NCI-H69 (cell line): ENCODE measurements around the gene BTRC.
"Not testable (repeated sequence)": the region's sequence is repeated elsewhere in the genome, so short reads cannot be mapped to it uniquely, and the experiment has no call there.

Source experiments
- DNase-seq: peaks from one replicate; lab custom pipeline; 2025; lab: John Stamatoyannopoulos, UW

BTRC gene

GRCh38 chr10:101353692-101354327 lies at the start of gene BTRC:
BTRC (plus strand) TSS chr10:101354165; CDS start chr10:101354181, 16 bp downstream.
- DNase-seq = peak; percentile 98

- DNase-seq = no peak
Observed at GRCh38 chr10:101304316-101304715, 49.6 kb upstream of the BTRC start.

GRCh38 chr10:101305320-101306241 lies 48.4 kb upstream of the BTRC start:
- DNase-seq = no peak

DNA sequence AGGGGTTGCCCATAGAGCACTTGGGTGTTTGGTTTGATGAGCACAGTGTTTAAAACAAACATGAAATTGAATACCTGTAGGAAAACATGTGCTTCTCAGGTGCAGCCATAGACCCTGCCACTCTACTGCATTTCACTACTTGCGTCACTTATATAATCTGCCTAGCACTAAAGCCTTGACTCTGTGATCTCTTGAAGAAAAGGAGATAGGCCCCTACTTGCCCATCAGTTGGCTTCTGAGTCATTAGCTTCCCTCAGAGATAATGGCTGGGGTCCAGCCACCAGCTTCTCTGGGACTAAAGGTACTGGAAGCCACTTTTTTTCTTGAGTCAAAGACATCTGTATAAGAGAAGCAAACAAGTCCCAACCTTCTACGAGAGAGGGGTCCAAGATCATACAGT lies 45.9 kb upstream of the BTRC start:
- no peak for DNase-seq

- no peak for DNase-seq
Observed at GRCh38 chr10:101310529-101311184, 43.3 kb upstream of the BTRC start.

DNA sequence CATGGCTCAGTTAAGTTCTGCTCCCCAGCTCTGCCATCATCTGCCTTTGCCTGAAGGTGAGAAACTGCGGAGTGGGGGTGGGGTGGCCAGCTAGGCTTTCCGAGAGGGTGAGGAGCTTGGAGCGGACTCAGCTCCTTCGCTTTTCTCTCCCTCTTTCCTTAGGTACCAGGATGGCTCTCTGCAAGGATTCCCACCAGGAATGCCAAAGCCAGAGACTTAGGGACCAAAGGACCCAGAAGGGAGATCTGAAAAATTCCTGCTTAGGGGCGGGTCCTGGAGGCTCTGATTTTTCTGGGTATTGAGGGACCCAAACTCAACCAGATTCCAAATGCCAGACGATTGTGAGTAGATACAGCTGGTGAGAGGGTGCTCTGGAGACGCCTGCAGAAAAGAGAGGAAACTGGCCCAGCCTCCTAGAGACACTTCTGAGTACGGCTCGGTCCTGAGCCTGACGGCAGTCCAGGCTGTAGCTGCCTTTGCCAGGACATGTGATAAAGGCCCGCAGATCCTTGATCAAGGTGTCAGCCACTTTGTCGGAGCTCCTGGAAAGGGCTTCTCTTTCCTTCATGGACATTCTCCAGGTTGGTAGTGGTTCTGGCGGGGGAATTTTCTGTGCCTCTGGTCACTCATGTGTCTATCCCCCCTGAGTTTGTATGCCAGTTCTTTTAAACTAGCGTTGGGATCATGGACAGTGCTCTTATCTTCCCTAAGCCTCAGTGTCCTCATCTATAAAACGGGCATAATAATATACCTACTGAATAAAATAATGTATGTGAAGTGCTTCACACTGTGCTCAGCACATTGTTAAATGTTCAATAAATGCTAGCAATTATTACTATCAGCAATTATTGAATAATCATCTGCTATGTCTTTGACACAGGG lies 42.5 kb upstream of the BTRC start:
- no peak for DNase-seq

- DNase-seq = no peak
Observed at GRCh38 chr10:101319241-101319915, 34.6 kb upstream of the BTRC start.

DNA sequence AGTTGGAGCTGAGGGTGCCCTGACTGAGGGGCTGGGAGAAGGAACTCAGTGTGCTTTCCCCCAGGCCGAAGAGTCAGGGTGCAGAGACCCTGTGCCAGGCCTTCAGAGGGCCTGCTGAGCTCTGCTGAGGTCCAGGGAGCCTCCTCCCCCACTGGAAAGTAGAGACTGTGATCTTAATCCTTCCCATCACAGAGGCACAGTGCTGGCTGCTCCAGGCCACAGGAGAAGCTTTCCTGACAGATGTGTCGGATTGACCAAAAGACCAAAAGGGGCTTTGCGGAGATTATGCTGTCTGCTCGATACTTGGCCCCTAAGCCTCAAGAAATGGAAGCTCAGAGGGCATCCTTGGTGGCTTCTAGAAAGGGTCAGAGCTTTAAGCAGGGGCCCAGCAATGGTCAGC lies 32.9 kb upstream of the BTRC start:
- no peak for DNase-seq

GRCh38 chr10:101322266-101323108 lies 31.5 kb upstream of the BTRC start:
- peak; percentile 27 for DNase-seq

GRCh38 chr10:101323495-101323894 lies 30.5 kb upstream of the BTRC start:
- DNase-seq = peak; percentile 7

- not testable (repeated sequence) for DNase-seq
Observed at GRCh38 chr10:101327454-101327853, 26.5 kb upstream of the BTRC start.

GRCh38 chr10:101329341-101330032 lies 24.5 kb upstream of the BTRC start:
- no peak for DNase-seq

- DNase-seq = peak; percentile 7
Observed at GRCh38 chr10:101330231-101330630, 23.7 kb upstream of the BTRC start.

GRCh38 chr10:101330631-101331225 lies 23.2 kb upstream of the BTRC start:
- no peak for DNase-seq

- peak; percentile 8 for DNase-seq
Observed at GRCh38 chr10:101331956-101332355, 22.0 kb upstream of the BTRC start.

DNA sequence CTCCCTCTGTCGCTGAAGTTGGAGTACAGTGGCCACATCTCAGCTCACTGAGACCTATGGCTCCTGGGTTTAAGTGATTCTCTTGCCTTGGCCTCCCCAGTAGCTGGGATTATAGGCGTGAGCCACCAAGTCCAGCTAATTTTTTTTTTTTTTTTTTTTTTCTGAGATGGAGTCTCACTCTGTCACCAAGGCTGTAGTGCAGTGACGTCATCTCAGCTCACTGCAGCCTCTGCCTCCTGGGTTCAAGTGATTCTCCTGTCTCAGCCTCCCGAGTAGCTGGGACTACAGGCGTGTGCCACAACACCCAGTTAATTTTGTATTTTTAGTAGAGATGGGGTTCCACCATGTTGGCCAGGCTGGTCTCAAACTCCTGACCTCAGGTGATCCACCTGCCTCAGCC lies 19.7 kb upstream of the BTRC start:
- not testable (repeated sequence) for DNase-seq

DNA sequence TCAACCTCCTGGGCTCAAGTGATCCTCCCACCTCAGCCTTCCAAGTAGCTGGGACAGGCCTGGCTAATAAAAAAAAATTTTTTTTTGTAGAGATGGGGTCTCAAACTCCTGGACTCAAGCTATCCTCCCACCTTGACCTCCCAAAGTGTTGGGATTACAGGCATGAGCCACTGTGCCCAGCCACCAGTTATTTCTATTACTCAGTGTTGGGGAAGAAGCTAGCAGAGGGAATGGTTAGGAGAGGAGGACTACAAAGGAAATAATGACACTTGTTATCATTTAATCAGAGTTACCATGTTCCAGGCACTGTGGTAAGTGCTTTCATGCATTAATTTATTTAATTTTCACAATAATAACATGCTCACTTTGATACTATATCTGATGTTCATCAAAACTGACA lies 17.6 kb upstream of the BTRC start:
- DNase-seq = no peak

GRCh38 chr10:101337836-101338235 lies 16.1 kb upstream of the BTRC start:
- DNase-seq = no peak

DNA sequence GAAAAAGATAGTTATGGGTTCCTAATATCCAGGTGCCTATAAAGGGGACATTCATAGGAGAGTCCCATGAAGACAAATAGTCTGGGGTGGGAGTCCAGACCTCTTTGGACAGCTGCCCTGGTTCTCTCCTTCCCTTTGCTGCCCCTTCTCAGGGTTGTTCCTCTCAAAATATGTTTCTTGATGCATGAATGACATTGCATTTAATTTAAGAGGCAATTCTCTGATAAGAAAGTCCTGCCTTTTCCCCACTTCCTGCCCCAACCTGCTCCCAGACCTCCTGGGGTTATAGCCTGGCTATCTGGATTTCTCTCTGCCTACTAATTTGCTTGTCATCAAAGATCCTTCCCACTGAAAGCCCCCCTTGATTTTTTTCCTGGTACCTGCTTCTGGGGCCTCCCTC lies 12.5 kb upstream of the BTRC start:
- DNase-seq = no peak
